HEK293 (cell line): Measurements from ENCODE around the gene SLC24A5.

ENCODE experiments used
- CTCF ChIA-PET: fragments of 350-600 bp; formaldehyde crosslinking; extraction: SDS; loops from one replicate; lab custom pipeline; 2021; ENCODE audit warnings: antibody characterized with exemption; lab: Yijun Ruan, JAX
- POLR2A ChIA-PET: fragments of 300-600 bp; formaldehyde crosslinking; extraction: SDS; loops from one replicate; lab custom pipeline; 2020; ENCODE audit warnings: antibody characterized with exemption, inconsistent platforms; lab: Yijun Ruan, JAX
- H3K27ac ChIP-seq: fragments of 200-500 bp; sonication (Bioruptor generic); 2 replicates; pipeline ENCODE4 v1.5.1; 2014; ENCODE audit warnings: low read depth, low read length, control low read depth, inconsistent platforms; ENCODE audit errors: extremely low read depth
- H3K36me3 ChIP-seq, 2 experiments: fragments of 200-500 bp in 1 of 2; sonication (Bioruptor generic) in 1 of 2; 1 replicate in 1 of 2; 2 replicates in 1 of 2; pipeline ENCODE4 v1.5.1; 2014 to 2017; ENCODE audit warnings: inconsistent platforms in 2 of 2, low read length in 2 of 2; ENCODE audit not compliant: control insufficient read depth in 2 of 2, insufficient read depth in 1 of 2
- H3K4me1 ChIP-seq: fragments of 200-500 bp; sonication (Bioruptor generic); 2 replicates; pipeline ENCODE4 v1.5.1; 2014; ENCODE audit warnings: mild to moderate bottlenecking, low read length, inconsistent platforms; ENCODE audit not compliant: control insufficient read depth, insufficient read depth
- H3K4me3 ChIP-seq: 2 replicates; pipeline ENCODE4 v1.5.1; 2011; ENCODE audit warnings: low read depth, mild to moderate bottlenecking, control low read depth, low read length, moderate library complexity
- H3K9me3 ChIP-seq: fragments of 200-500 bp; sonication (Bioruptor generic); 2 replicates; pipeline ENCODE4 v1.5.1; 2014; ENCODE audit warnings: low read depth, low read length, inconsistent platforms; ENCODE audit not compliant: control insufficient read depth, insufficient read depth
- GLIS2 ChIP-seq: fragments of 450-650 bp; formaldehyde crosslinking; IDR thresholded peaks from 2 replicates; pipeline ENCODE4 v1.5.1; 2016; ENCODE audit warnings: missing biosample characterization, missing genetic modification characterization
- IKZF3 ChIP-seq: fragments of 450-650 bp; IDR thresholded peaks from 2 replicates; pipeline ENCODE4 v1.5.0; 2018; ENCODE audit warnings: missing biosample characterization, mild to moderate bottlenecking, missing genetic modification characterization, moderate library complexity
- KLF16 ChIP-seq: fragments of 450-650 bp; formaldehyde crosslinking; IDR thresholded peaks from 2 replicates; pipeline ENCODE4 v1.5.1; 2017; ENCODE audit warnings: missing biosample characterization, missing genetic modification characterization
- KLF8 ChIP-seq: fragments of 450-650 bp; formaldehyde crosslinking; IDR thresholded peaks from 2 replicates; pipeline ENCODE4 v1.5.1; 2016; ENCODE audit warnings: missing biosample characterization, missing genetic modification characterization
- OSR2 ChIP-seq: fragments of 450-650 bp; formaldehyde crosslinking; IDR thresholded peaks from 2 replicates; pipeline ENCODE4 v1.5.1; 2016; ENCODE audit warnings: missing biosample characterization, missing genetic modification characterization
- PRDM2 ChIP-seq: fragments of 450-650 bp; formaldehyde crosslinking; IDR thresholded peaks from 2 replicates; pipeline ENCODE4 v1.5.1; 2016; ENCODE audit warnings: missing biosample characterization, missing genetic modification characterization, borderline replicate concordance
- ZNF114 ChIP-seq: fragments of 450-650 bp; formaldehyde crosslinking; IDR thresholded peaks from 2 replicates; pipeline ENCODE4 v1.5.0; 2017; ENCODE audit warnings: missing biosample characterization, missing genetic modification characterization
- ZNF19 ChIP-seq: fragments of 450-650 bp; formaldehyde crosslinking; IDR thresholded peaks from 2 replicates; pipeline ENCODE4; 2016; ENCODE audit warnings: missing biosample characterization, missing genetic modification characterization, low read depth
- ZNF248 ChIP-seq: fragments of 450-650 bp; formaldehyde crosslinking; IDR thresholded peaks from 2 replicates; pipeline ENCODE4 v1.5.1; 2017; ENCODE audit warnings: missing biosample characterization, missing genetic modification characterization
- ZNF266 ChIP-seq: fragments of 450-650 bp; formaldehyde crosslinking; IDR thresholded peaks from 2 replicates; pipeline ENCODE4 v1.5.1; 2016; ENCODE audit warnings: missing biosample characterization, missing genetic modification characterization, low read depth
- ZNF335 ChIP-seq: fragments of 450-650 bp; formaldehyde crosslinking; conservative IDR thresholded peaks from 2 replicates; pipeline ENCODE4 v1.5.1; 2016; ENCODE audit warnings: missing biosample characterization, missing genetic modification characterization
- ZNF521 ChIP-seq: fragments of 450-650 bp; formaldehyde crosslinking; IDR thresholded peaks from 2 replicates; pipeline ENCODE4 v1.5.1; 2017; ENCODE audit warnings: missing biosample characterization, mild to moderate bottlenecking, missing genetic modification characterization
- ZNF560 ChIP-seq: fragments of 450-650 bp; formaldehyde crosslinking; IDR thresholded peaks from 2 replicates; pipeline ENCODE4 v1.5.1; 2017; ENCODE audit warnings: missing biosample characterization, missing genetic modification characterization, borderline replicate concordance
- ZNF707 ChIP-seq: fragments of 450-650 bp; formaldehyde crosslinking; IDR thresholded peaks from 2 replicates; pipeline ENCODE4 v1.5.1; 2016; ENCODE audit warnings: missing biosample characterization, missing genetic modification characterization
- ZNF76 ChIP-seq: fragments of 450-650 bp; formaldehyde crosslinking; IDR thresholded peaks from 2 replicates; pipeline ENCODE4; 2016; ENCODE audit warnings: low read depth, missing biosample characterization, missing genetic modification characterization, borderline replicate concordance
- ZNF785 ChIP-seq: fragments of 450-650 bp; formaldehyde crosslinking; IDR thresholded peaks from 2 replicates; pipeline ENCODE4 v1.5.1; 2016; ENCODE audit warnings: missing biosample characterization, missing genetic modification characterization
- ZNF837 ChIP-seq: fragments of 450-650 bp; formaldehyde crosslinking; IDR thresholded peaks from 2 replicates; pipeline ENCODE4 v1.5.1; 2016; ENCODE audit warnings: missing biosample characterization, missing genetic modification characterization
- ZSCAN4 ChIP-seq: fragments of 450-650 bp; formaldehyde crosslinking; IDR thresholded peaks from 2 replicates; pipeline ENCODE4 v1.5.1; 2017; ENCODE audit warnings: missing biosample characterization, missing genetic modification characterization
- TF ChIP-seq, protein P1 (sequence below): fragments of 450-650 bp; formaldehyde crosslinking; IDR thresholded peaks from 2 replicates; pipeline ENCODE4 v1.5.1; 2016; ENCODE audit warnings: missing biosample characterization, missing genetic modification characterization
- TF ChIP-seq, protein P2 (sequence below): fragments of 450-650 bp; formaldehyde crosslinking; IDR thresholded peaks from 2 replicates; pipeline ENCODE4 v1.5.1; 2016; ENCODE audit warnings: missing biosample characterization, missing genetic modification characterization
- TF ChIP-seq, protein P3 (sequence below): fragments of 450-650 bp; formaldehyde crosslinking; IDR thresholded peaks from 2 replicates; pipeline ENCODE4 v1.5.1; 2016; ENCODE audit warnings: missing biosample characterization, missing genetic modification characterization
- TF ChIP-seq, protein P4 (sequence below): fragments of 450-650 bp; formaldehyde crosslinking; IDR thresholded peaks from 2 replicates; pipeline ENCODE4 v1.5.1; 2016; ENCODE audit warnings: missing biosample characterization, missing genetic modification characterization

The SLC24A5 gene

GRCh38 chr15:48143856-48144255 is 23.1 kb downstream of the SLC24A5 start:
- Histone ChIP-seq H3K36me3 (peaks cover 2 to 16% of the 10 kb centered on the region in 2 experiments; a peak in 2 of 3 replicates), H3K9me3 (no peaks in the 10 kb centered on the region), H3K4me3 (no peak overlapping the region), H3K4me1 (peaks cover 6% of the 10 kb centered on the region; the same call in 1 of the 2 replicates), H3K27ac (no peak overlapping the region)
- TF ChIP-seq PRDM2 (no peak), IKZF3 (tag by site-specific recombination) (no peak), ZNF707 (tag by site-specific recombination) (no peak), ZNF521 (tag by site-specific recombination) (no peak), ZNF837 (no peak)
- ChIA-PET POLR2A (no interaction called here), CTCF (no interaction called here)

DNA sequence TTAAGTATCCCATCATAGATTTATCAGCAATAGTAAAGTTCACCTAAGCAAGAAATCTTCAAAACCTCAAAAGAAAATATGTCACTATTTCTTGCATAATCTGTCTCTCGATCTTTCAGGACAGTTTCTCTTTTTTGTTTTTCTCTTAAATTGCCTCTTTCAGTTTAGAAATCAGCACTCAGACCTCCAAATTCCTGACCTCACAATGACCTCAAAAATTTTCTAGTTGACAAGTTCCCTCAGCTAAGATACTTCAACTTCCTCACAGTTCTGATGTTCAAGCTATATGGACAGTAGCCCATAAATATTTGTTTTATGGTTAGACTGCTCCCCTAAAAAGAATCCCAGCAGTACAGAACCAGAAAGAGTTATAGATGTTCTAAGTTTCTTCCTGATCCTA is 24.1 kb downstream of the SLC24A5 start:
- Histone ChIP-seq H3K4me1 (peaks cover 6% of the 10 kb centered on the region; the same call in 1 of the 2 replicates), H3K4me3 (no peak overlapping the region), H3K27ac (no peak overlapping the region), H3K9me3 (no peaks in the 10 kb centered on the region), H3K36me3 (peaks cover 3 to 22% of the 10 kb centered on the region in 2 experiments)
- ChIA-PET POLR2A (no interaction called here), CTCF (no interaction called here)
- TF ChIP-seq ZNF785 (tag by site-specific recombination): no peak
- no peak for TF ChIP-seq ZNF114
- no peak for TF ChIP-seq ZNF76 (tag by site-specific recombination)

DNA sequence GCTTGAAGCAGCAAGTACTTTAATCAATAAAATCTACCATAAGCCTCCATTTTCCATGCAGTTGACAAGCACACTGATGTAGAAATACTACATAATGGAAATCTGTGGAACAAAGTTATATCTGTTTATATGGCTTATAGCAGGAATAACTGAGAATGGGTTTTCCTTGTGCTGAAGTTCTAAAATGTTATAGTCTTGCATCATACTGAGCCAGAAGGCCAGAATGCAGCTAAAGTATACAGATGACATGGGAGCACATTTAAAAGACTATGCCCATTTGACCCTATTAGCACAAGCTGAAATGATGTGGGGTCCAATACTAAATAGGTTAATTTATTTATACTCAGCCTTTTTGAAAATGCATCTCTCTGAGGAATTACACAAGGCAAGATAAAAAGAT is 25.1 kb downstream of the SLC24A5 start:
- peaks cover 3 to 29% of the 10 kb centered on the region in 2 experiments for H3K36me3 ChIP-seq
- ChIA-PET POLR2A (no interaction called here), CTCF (interaction anchor here (0.7 kb wide), 1 partner anchor 54 kb away, joined by 3 read pairs; no protein-coding TSS in a partner anchor)
- H3K9me3 ChIP-seq: no peaks in the 10 kb centered on the region
- H3K4me1 ChIP-seq: peaks cover 6% of the 10 kb centered on the region; the same call in 1 of the 2 replicates
- H3K4me3 ChIP-seq: no peak overlapping the region
- no peak overlapping the region for H3K27ac ChIP-seq
- TF ChIP-seq KLF8 (tag by site-specific recombination) (no peak), ZNF266 (tag by site-specific recombination) (no peak), ZNF248 (tag by site-specific recombination) (no peak), GLIS2 (no peak), ZNF19 (tag by site-specific recombination) (no peak), ZNF560 (tag by site-specific recombination) (no peak), KLF16 (no peak), ZNF335 (tag by site-specific recombination) (no peak), ZSCAN4 (tag by site-specific recombination) (no peak), OSR2 (tag by site-specific recombination) (no peak)
- TF ChIP-seq, protein P1, sequence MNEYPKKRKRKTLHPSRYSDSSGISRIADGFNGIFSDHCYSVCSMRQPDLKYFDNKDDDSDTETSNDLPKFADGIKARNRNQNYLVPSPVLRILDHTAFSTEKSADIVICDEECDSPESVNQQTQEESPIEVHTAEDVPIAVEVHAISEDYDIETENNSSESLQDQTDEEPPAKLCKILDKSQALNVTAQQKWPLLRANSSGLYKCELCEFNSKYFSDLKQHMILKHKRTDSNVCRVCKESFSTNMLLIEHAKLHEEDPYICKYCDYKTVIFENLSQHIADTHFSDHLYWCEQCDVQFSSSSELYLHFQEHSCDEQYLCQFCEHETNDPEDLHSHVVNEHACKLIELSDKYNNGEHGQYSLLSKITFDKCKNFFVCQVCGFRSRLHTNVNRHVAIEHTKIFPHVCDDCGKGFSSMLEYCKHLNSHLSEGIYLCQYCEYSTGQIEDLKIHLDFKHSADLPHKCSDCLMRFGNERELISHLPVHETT: no peak
- TF ChIP-seq, protein P2, sequence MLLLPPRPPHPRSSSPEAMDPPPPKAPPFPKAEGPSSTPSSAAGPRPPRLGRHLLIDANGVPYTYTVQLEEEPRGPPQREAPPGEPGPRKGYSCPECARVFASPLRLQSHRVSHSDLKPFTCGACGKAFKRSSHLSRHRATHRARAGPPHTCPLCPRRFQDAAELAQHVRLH: no peak
- TF ChIP-seq, protein P3, sequence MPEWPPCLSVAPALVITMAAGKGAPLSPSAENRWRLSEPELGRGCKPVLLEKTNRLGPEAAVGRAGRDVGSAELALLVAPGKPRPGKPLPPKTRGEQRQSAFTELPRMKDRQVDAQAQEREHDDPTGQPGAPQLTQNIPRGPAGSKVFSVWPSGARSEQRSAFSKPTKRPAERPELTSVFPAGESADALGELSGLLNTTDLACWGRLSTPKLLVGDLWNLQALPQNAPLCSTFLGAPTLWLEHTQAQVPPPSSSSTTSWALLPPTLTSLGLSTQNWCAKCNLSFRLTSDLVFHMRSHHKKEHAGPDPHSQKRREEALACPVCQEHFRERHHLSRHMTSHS: no peak
- TF ChIP-seq, protein P4, sequence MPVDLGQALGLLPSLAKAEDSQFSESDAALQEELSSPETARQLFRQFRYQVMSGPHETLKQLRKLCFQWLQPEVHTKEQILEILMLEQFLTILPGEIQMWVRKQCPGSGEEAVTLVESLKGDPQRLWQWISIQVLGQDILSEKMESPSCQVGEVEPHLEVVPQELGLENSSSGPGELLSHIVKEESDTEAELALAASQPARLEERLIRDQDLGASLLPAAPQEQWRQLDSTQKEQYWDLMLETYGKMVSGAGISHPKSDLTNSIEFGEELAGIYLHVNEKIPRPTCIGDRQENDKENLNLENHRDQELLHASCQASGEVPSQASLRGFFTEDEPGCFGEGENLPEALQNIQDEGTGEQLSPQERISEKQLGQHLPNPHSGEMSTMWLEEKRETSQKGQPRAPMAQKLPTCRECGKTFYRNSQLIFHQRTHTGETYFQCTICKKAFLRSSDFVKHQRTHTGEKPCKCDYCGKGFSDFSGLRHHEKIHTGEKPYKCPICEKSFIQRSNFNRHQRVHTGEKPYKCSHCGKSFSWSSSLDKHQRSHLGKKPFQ (tag by site-specific recombination): no peak
